Measurements from ENCODE around the gene LEFTY1.

DNA sequence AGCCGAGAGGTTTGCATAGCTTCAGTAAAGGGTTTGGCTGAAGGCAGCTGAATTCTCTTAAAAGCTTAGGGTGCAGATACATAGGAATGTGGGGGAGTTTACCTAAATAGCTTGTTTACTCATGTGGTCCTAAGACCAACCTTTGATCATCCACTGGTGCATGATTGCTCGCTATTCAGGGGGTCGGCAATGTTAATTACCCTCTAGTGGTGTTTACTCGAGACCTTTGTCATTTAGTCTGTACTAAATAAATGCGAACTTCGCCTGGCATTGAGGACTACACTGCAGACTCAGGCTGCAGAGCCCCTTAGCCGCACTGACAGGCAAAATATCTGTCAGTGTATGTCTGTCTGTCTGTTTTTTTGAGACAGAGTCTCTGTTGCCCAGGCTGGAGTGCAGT is 38.6 kb downstream of the LEFTY1 start:
- TF ChIP-seq POLR2A (IDR thresholded peaks at IDR 0.05) (no peak), CTCF (IDR thresholded peaks at IDR 0.05) (no peak)

Data from Peyer's patch (tissue), 4 donors.